GM12865 (cell line): ENCODE measurements around the gene DSC1.
A peak's percentile ranks its signal among the peaks of the same experiment; 100 is the strongest.
"Not testable (repeated sequence)": the region's sequence is repeated elsewhere in the genome, so short reads cannot be mapped to it uniquely, and the experiment has no call there.

Experiments used
- DNase-seq: peaks from one replicate; pipeline ENCODE4 v3.0.0; 2010; ENCODE audit warnings: low read depth
- H3K4me3 ChIP-seq: 2 replicates; pipeline ENCODE4 v1.5.1; 2011; ENCODE audit warnings: mild to moderate bottlenecking, low read depth, low read length, control low read depth
- CTCF ChIP-seq: IDR thresholded peaks from 2 replicates; pipeline ENCODE4 v1.5.1; 2011; ENCODE audit warnings: low read length, control low read depth, low read depth, inconsistent platforms; ENCODE audit not compliant: insufficient read depth; ENCODE audit errors: missing control alignments

DSC1 gene

DNA sequence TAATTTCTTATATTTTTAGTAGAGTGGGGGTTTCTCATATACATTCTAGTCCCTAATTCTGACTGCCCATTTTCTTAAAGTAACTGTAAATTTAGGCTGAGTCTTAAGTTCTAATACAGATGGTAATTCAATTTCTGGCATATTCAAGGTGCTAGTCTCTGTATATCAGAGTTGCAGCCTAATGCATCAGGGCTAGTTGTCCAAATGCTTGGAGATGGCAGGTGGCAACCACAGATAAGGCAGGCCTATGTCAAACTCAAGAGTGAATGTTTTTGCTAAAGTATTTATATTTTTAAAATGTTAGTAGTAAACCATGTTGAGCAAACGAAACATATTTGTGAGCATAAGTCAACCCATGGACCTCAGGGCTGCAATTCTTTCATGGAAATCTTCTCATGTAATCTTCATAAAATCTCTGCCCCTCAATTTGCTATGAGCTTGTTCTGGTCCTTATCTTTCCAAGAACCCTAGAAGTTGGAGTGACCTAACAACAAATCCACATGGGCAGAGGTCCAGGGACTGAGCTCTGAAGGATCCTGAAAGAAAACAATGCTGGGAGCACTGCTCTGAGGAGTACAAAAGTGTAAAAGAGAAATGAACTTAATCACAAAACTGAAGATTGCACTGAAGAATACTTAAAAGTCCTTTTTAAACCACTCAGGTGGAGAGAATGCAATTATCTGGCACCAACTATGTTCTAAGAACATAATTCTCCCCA lies 33.1 kb downstream of the DSC1 start:
- TF ChIP-seq CTCF, result no peak

DNA sequence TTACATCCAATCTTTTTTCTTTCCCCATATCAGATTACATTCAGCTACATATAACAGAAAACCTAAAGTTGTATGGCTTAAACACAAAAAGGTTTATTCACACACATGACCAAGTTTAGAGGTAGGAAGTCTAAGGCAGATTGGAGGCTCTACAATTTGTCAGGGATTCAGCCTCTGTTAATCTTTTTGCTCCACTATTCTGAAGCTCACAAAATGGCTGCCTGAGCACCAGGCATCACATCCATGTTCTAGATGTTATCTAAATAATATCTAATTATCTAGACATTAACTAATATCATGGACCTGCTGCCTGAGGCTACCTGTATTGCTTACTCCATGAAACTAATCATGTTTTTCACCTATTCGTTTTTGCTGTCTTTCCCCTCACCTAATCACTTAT lies 36.8 kb downstream of the DSC1 start:
- TF ChIP-seq CTCF, result no peak
- DNase-seq, result no peak
- no peak overlapping the region for H3K4me3 ChIP-seq

More for the DNA sequence above, 33.1 kb downstream of the DSC1 start:
- no peak overlapping the region for H3K4me3 ChIP-seq
- no peak for DNase-seq

GRCh38 chr18:31123125-31123524 lies 39.5 kb downstream of the DSC1 start:
- H3K4me3 ChIP-seq, DNase-seq: not testable (repeated sequence)

DNA sequence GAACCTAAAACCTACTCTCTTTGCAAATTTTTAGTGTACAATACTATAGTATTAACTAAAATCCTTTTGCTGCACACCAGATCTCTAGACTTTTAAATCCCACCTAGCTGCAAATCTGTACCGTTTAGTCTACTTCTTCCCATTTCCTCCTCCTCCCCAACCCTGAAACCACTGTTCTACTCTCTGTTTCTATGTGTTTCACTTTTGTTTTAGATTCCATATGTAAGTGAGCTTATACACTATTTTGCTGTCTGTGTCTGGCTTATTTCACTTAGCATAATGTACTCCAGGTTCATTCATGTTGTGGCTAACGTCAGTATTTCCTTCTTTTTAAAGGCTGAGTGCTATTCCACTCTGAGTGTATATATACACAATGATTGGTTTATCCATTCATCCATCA lies 42.1 kb downstream of the DSC1 start:
- TF ChIP-seq CTCF, result no peak

GRCh38 chr18:31116853-31117595 lies 45.6 kb downstream of the DSC1 start:
- no peak overlapping the region for H3K4me3 ChIP-seq
- TF ChIP-seq CTCF, result no peak
- DNase-seq, result no peak

More for the DNA sequence above, 42.1 kb downstream of the DSC1 start:
- no peak overlapping the region for H3K4me3 ChIP-seq
- peak; percentile 21 for DNase-seq

DNA sequence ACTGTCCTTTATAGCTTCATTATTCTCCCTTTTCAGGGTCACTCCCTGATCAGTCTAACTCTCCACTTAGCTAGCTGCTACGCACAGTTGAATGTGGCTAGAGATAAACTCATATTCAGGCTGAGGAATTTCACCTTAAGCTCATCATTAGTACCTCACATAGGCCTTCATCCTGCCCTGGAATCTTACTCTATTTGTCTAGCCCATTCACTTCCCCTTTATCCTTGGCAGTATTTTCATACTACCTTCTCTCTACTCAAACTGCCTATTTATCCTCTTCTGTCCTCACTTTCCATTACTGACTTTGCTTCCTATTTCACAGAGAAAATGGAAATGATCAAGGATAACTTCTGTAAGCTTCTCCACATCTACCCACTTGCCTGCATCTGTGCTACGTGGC lies 49.9 kb downstream of the DSC1 start:
- TF ChIP-seq CTCF, result no peak
- DNase-seq, result no peak
- H3K4me3 ChIP-seq, result no peak overlapping the region

- no peak for TF ChIP-seq CTCF
- peak; percentile 15 for DNase-seq
- H3K4me3 ChIP-seq, result no peak overlapping the region
Measured at GRCh38 chr18:31105733-31106132, 56.9 kb downstream of the DSC1 start.
